Measurements from ENCODE around the gene TCAF1. TPM values are rescaled to one million over a fixed set of nuclear protein-coding genes. Genes with fewer than 3 reads are reported as not detected.
"Not testable (repeated sequence)": the region's sequence is repeated elsewhere in the genome, so short reads cannot be mapped to it uniquely, and the experiment has no call there.

TCAF1 gene
- total and polyA plus RNA-seq, 5 experiments from 2014 or later: 8.9 to 19.2 (median 15.2) TPM

DNA sequence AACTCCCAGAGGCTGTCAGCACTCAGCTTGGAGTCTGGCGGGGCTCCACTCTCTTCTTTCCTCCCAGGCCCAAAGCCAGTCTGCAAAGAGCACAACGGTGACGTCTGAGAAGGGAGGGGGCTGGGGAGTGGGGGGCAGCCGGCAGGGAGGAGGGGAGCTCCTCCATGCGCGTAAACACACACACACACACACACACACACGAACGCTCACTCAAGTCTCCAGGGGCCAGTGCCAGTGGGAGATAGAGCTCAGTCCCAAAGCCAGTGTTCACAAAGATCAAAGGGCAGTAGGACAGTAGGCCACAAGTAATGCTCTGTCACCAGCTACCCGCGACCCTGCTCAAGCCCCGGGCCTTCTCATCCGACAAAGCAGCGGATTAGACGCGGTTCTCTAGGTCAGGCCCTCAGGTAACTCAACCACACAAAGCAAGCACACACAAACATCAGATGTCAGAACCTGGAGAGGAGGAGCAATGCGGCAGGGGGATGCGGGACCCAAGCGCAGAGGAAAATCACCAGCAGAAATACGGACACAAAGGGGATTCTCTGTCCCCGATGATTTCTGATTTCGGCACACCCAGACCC, 19.9 kb downstream of the TCAF1 start:
- peak in 1 of 10 donors; percentile 35 for DNase-seq
- ATAC-seq: peak; percentile 42 to 48
- Mint-ChIP-seq H3K4me1 (peaks cover 20 to 39% (median 25%) of the 10 kb centered on the region in 4 donors), H3K4me3 (peak overlapping the region in 8 of 10 donors; percentile 42 to 74 (median 58)), H3K9me3 (peaks cover 0 to 2% (median 0%) of the 10 kb centered on the region in 9 donors), H3K36me3 (peaks cover 3 to 9% (median 5%) of the 10 kb centered on the region in 3 donors), H3K27ac (peak overlapping the region in 1 of 10 donors; percentile 43), H3K27me3 (peaks cover 10 to 38% (median 32%) of the 10 kb centered on the region in 5 donors)
- POLR2A ChIA-PET: no interaction called here

DNA sequence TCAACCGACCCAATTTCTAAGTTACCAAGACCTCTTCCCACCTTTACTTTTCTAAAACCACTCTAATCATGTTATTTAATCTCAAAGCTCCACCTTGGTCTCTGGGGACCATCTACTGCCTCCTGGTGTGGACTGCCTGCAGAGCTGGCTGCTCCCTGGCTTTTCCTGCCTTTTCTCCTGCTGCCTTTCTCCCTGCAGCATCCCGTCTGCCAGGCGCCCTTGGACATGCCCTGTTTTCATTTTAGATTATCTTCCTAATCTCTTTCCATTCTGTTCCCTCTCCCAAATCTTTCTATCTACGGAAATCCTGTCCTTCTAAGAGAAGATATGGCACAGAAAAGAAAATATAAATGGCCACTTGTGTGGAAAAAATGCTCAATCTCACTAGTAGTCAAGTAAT, 23.1 kb downstream of the TCAF1 start:
- Mint-ChIP-seq H3K27me3 (peaks cover 0 to 15% (median 9%) of the 10 kb centered on the region in 5 donors), H3K9me3 (no peaks in the 10 kb centered on the region), H3K4me3 (no peak overlapping the region), H3K27ac (no peak overlapping the region), H3K36me3 (peaks cover 3 to 20% (median 15%) of the 10 kb centered on the region in 3 donors), H3K4me1 (peaks cover 12 to 21% (median 16%) of the 10 kb centered on the region in 4 donors)
- POLR2A ChIA-PET: no interaction called here
- DNase-seq: no peak
- no peak for ATAC-seq

DNA sequence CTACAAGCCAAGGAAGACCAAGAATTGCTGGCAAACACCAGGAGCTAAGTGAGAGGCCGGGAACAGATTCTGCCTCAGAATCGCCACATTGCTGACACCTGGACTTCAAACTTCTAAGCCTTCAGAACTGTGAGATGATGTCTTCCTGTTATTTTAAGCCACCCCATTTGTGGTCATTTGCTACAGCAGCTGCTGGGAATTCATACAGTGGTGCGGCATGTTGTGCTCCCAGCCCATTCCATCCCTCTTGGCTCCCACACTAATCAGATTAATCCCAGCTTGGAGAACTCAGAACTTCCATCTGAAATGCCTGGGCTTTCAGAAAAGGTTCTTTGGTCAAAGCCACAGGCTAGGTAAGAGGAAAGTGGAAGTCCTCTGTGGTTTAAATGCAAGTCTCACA, 24.9 kb downstream of the TCAF1 start:
- H3K4me3 Mint-ChIP-seq: no peak overlapping the region
- H3K4me1 Mint-ChIP-seq: peaks cover under 1 to 12% (median 5%) of the 10 kb centered on the region in 4 donors
- H3K36me3 Mint-ChIP-seq: peaks cover 0 to 17% (median 15%) of the 10 kb centered on the region in 3 donors
- ATAC-seq: no peak
- no peak overlapping the region for H3K27ac Mint-ChIP-seq
- POLR2A ChIA-PET: no interaction called here
- H3K27me3 Mint-ChIP-seq: peaks cover 0 to 5% (median under 1%) of the 10 kb centered on the region in 5 donors
- DNase-seq: no peak
- no peaks in the 10 kb centered on the region for H3K9me3 Mint-ChIP-seq

DNA sequence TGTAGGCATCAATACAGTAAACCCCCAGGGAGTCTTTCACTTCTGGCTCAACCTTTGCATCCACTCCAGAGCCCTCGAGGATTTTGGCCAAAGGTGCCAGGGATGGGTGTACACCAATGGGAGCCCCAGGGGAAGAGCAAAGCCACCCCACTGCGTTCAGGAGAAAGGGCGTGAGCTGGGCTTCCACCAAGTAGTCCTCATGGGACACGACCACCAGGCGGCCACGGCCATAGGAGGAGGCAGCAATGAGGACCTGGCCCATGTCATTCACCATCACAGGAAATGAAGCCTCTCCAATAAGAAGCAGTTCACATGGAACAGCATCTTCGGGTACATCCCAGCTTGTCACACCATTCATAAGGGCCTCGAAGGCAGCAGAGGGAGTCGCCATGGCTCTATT, 25.8 kb downstream of the TCAF1 start:
- Mint-ChIP-seq H3K9me3 (no peaks in the 10 kb centered on the region), H3K27ac (no peak overlapping the region), H3K36me3 (peaks cover 0 to 17% (median 15%) of the 10 kb centered on the region in 3 donors), H3K4me1 (peaks cover 0 to 9% (median under 1%) of the 10 kb centered on the region in 4 donors), H3K4me3 (no peak overlapping the region), H3K27me3 (peaks cover 0 to under 1% (median 0%) of the 10 kb centered on the region in 5 donors)
- no peak for DNase-seq
- POLR2A ChIA-PET: no interaction called here
- ATAC-seq: no peak

DNA sequence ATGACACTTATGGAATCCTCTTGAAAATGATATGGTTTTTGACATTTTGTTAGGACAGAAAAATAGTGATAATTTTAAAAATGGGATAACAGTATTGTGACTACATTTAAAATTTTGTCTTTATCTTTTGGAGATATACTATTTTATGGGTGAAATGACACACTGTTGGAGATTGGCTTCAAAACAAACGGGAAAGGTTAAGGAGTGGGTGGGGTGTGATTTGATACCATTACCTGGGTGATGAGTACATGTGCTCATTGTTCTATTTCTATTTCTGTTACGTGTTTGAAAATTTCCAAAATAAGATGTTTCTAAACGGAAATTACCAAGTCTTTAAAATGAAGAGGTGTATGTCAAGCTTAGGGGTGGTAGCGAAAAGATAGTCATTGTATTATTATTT, 28.7 kb downstream of the TCAF1 start:
- ATAC-seq, POLR2A ChIA-PET, H3K27ac Mint-ChIP-seq, H3K4me3 Mint-ChIP-seq, DNase-seq, H3K9me3 Mint-ChIP-seq, H3K27me3 Mint-ChIP-seq, H3K4me1 Mint-ChIP-seq: not testable (repeated sequence)
- H3K36me3 Mint-ChIP-seq: peaks cover 0 to 17% (median 15%) of the 10 kb centered on the region in 3 donors

DNA sequence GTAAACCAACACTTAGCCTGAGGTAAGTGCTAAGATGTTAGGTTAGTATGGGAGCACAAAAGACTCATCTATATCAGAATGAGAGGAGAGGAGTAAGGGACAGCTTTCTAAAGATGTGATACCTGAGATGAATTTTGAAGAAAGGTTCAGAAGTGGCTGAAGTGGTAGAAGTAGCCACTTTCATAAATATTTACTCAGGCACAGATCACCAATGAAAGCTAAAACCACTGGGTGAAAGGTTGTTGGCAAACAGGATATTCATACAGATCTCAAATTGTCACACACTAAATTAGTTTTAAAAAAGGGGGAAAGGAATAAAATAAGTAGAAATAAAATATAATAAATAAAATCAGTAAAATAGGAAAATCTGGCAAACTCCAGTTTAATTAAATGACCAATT, 30.4 kb downstream of the TCAF1 start:
- H3K9me3 Mint-ChIP-seq, POLR2A ChIA-PET, H3K4me3 Mint-ChIP-seq, ATAC-seq, DNase-seq, H3K4me1 Mint-ChIP-seq, H3K27ac Mint-ChIP-seq, H3K27me3 Mint-ChIP-seq: not testable (repeated sequence)
- peaks cover 0 to 17% (median 15%) of the 10 kb centered on the region in 3 donors for H3K36me3 Mint-ChIP-seq

DNA sequence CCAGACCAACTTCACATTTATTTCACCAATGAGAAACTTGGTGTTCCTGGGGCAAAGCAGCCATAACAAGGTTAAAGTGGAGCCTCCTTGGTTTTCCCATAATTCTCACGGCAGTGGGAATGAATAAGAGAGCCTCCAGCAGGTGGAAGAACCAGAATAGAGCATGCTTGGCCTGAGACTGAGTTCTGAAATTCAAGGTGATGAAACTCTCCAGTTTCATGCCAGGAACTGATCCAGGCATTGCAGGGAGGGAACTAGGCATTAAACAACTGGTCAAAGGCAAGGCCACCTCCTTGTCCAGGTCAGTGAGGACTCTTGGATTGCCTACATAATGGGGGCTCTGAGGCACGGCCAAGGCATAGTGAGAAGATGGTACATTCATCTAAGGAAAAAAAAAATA, 44.0 kb downstream of the TCAF1 start:
- DNase-seq, H3K36me3 Mint-ChIP-seq, H3K4me1 Mint-ChIP-seq, ATAC-seq, POLR2A ChIA-PET, H3K9me3 Mint-ChIP-seq, H3K27me3 Mint-ChIP-seq, H3K4me3 Mint-ChIP-seq, H3K27ac Mint-ChIP-seq: not testable (repeated sequence)

DNA sequence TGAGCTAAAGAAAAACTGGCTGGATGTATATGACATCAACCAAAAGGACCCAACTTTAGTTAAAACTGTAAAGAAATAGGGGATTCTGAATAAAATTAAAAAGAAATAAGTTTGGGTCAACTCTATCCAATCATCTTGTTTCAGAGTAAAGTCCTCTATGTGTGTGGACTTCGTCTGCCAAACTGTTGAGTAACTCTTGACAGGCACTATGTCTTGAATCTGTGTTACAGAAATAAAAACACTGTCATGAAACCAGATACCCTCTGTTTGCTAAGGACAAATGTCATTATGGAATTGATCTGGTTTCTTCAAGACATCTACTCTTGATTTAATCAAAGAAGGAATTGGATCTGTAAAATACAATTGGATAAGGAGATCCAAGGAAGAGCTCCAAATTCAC, 46.5 kb downstream of the TCAF1 start:
- POLR2A ChIA-PET, H3K4me1 Mint-ChIP-seq: not testable (repeated sequence)

DNA sequence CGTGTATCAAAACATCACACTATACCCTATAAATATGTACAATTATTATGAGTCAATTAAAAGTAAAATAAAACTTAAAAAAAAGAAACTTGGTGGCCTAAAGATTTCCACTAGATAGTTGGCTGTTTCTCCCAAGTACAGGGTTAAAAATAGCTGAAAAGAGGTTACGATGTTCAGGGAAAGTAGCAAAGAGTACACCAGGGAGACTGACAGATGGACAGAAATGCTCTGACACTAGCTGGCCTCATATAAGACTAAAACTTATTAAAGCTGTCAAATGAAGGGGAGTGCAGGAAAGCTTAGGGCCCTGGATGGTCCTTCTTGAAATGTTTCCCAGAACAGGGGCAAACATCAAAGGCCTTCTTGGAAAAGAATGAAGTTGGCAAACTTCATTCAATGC, 51.3 kb downstream of the TCAF1 start:
- H3K4me1 Mint-ChIP-seq: no peaks in the 10 kb centered on the region
- no peak for DNase-seq
- H3K4me3 Mint-ChIP-seq: no peak overlapping the region
- no peaks in the 10 kb centered on the region for H3K9me3 Mint-ChIP-seq
- ATAC-seq: no peak
- no peaks in the 10 kb centered on the region for H3K36me3 Mint-ChIP-seq
- POLR2A ChIA-PET: no interaction called here
- no peaks in the 10 kb centered on the region for H3K27me3 Mint-ChIP-seq
- no peak overlapping the region for H3K27ac Mint-ChIP-seq

More for the DNA sequence above, 46.5 kb downstream of the TCAF1 start:
- not testable (repeated sequence) for ATAC-seq, DNase-seq, H3K36me3 Mint-ChIP-seq, H3K9me3 Mint-ChIP-seq, H3K27me3 Mint-ChIP-seq, H3K4me3 Mint-ChIP-seq, H3K27ac Mint-ChIP-seq

DNA sequence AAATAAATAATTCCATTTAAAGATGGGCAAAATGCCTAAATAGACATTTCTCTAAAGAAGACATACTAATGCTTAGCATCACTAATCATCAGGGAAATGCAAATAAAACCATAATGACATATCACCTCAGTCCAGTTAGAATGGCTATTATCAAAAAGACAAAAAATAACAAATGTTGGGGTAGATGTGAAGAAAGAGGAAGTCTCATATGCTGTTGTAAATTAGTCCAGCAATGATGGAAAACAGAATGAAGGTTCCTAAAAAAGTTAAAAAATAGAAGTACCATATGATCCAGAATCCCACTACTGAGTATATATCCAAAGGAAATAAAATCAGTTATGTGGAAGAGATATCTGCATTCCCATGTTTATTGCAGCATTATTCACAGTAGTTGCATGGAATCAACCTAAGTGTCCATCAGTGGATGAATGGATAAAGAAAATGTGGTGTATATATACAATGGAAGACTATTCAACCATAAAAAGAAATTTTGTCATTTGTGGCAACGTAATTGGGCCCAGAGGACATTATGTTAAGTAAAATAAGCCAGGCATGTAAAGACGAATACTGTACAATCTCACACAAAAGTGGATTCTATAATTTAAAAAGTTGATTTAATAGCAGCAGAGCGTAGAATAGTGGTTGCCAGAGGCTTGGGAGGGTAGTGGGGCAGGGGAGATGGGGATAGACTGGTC, 52.0 kb downstream of the TCAF1 start:
- POLR2A ChIA-PET: no interaction called here
- ATAC-seq (no peak), DNase-seq (no peak)
- Mint-ChIP-seq H3K27ac (no peak overlapping the region), H3K9me3 (peaks cover 0 to 6% (median 0%) of the 10 kb centered on the region in 9 donors), H3K4me1 (no peaks in the 10 kb centered on the region), H3K36me3 (peaks cover 0 to 6% (median 0%) of the 10 kb centered on the region in 3 donors), H3K4me3 (no peak overlapping the region), H3K27me3 (no peaks in the 10 kb centered on the region)

DNA sequence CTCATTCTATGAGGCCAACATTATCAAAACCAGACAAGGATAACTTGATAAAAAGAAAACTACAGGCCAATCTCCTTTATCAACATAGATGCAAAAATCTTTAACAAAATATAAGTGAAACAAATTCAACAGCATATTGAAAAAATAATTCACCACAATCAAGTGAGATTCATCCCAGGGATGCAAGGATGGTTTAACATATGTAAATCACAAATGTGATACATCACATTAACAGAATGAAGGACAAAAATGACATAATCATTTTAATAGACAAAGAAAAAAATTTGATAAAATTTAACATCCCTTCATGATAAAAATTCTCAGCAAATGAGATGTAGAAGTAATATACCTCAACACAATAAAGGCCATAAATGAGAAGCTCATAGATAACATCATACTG, 53.8 kb downstream of the TCAF1 start:
- POLR2A ChIA-PET: no interaction called here
- ATAC-seq: no peak
- Mint-ChIP-seq H3K4me1 (no peaks in the 10 kb centered on the region), H3K27me3 (no peaks in the 10 kb centered on the region), H3K4me3 (no peak overlapping the region), H3K27ac (no peak overlapping the region), H3K36me3 (peaks cover 0 to 8% (median 4%) of the 10 kb centered on the region in 3 donors), H3K9me3 (peaks cover 0 to 6% (median 0%) of the 10 kb centered on the region in 9 donors)
- no peak for DNase-seq

DNA sequence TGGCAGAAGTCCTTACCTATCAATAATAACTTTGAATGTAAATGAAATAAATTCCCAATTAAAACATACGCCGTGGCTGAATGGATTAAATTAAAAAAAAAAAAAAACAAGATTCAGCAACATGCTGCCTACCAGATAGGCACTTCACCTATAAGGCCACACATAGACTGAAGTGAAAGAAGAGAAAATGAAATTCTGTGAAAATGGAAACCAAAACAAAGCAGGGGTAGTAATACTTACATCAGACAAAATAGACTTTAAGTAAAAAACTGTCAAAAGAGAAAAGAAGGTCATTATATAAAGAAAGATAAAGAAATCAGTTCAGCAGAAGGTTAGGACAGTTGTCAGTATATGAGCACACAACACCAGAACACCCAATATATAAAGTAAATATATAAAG, 55.3 kb downstream of the TCAF1 start:
- DNase-seq: no peak
- no peak overlapping the region for H3K27ac Mint-ChIP-seq
- peaks cover 0 to 6% (median 0%) of the 10 kb centered on the region in 9 donors for H3K9me3 Mint-ChIP-seq
- no peak for ATAC-seq
- POLR2A ChIA-PET: no interaction called here
- H3K4me3 Mint-ChIP-seq: no peak overlapping the region
- H3K27me3 Mint-ChIP-seq: no peaks in the 10 kb centered on the region
- H3K36me3 Mint-ChIP-seq: peaks cover 0 to 8% (median 4%) of the 10 kb centered on the region in 3 donors
- no peaks in the 10 kb centered on the region for H3K4me1 Mint-ChIP-seq

DNA sequence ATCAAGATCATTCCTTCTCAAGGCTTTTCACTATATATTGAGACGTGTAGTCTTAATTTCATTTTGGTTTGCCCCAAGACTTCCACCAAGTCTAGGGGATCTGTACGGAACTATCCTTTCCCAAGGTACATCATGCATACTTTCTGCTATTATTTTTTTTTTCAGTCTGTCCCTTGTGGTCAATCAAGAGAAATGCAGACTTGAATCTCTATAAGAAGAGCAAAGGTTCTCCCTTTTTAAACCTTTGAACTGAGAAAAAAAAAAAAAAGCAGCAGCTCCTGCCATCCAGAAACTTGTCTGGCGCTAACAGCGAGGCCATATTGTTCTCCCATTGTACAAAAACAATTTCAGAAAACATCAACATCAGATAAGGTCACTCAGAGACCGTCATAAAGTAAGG, 60.3 kb downstream of the TCAF1 start:
- H3K27ac Mint-ChIP-seq, DNase-seq, H3K9me3 Mint-ChIP-seq, POLR2A ChIA-PET, H3K27me3 Mint-ChIP-seq, H3K4me3 Mint-ChIP-seq, H3K36me3 Mint-ChIP-seq, ATAC-seq, H3K4me1 Mint-ChIP-seq: not testable (repeated sequence)

Measured in naive thymus-derived CD8-positive, alpha-beta T cell (primary cell).